Fibroblast of peridontal ligament (primary cell): ENCODE measurements around the gene NFE2L2.
A peak's percentile ranks its signal among the peaks of the same experiment; 100 is the strongest.
"Not testable (repeated sequence)": the region's sequence is repeated elsewhere in the genome, so short reads cannot be mapped to it uniquely, and the experiment has no call there.

Experiments
- DNase-seq: peaks from one replicate; pipeline ENCODE4 v3.0.0-alpha.2; 2010; ENCODE audit errors: extremely low read depth

The NFE2L2 gene

DNA sequence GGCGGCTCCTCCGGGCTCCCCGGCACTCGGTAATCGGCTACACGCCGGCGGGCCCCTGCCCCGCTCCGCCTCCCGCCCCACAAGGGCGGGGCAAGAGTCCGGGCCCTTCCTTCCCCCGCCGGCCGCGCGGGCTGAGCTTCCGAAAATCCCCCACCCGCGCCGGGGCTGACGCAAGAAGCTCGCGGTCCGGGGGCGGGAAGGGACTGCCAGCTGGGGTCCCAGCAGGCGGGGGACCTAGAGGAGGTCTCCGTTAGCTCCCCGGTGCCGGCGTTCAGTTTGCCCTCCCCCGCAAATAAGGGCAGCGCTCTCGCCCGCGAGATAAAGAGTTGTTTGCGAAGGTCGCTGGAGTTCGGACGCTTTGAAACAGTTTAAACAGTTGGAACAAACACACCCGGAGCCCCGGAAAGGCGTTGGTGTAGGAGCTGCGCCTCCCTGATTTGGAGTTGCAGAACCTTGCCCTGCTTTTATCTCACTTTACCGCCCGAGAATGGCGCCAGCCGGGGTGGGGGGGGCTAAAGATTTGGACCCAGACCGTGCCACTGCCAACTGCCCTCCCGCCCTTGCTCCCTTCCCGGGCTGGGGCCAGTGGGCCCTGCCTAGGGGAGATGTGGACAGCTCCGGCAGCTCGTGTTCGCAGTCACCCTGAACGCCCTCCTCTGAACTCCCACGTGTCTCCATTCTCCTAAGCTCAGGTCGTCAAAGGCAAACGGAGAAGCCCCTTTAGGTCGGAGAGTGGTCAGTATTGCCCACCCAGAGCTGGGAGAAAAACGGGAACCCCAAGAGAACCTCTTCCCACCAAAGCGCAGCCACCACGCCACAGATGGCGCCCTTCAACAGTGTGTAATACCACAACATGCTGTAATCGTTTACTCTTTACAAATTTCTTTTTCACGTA, at the start of gene NFE2L2:
Gene NFE2L2, minus strand, starts transcription at position 35 of the 895 bp plus-strand sequence. CDS start 151 bp downstream, outside the sequence.
- DNase-seq: peak; percentile 81

- peak; percentile 95 for DNase-seq
These were observed 49.7 kb upstream of the NFE2L2 start for GRCh38 chr2:177314194-177314593.

DNA sequence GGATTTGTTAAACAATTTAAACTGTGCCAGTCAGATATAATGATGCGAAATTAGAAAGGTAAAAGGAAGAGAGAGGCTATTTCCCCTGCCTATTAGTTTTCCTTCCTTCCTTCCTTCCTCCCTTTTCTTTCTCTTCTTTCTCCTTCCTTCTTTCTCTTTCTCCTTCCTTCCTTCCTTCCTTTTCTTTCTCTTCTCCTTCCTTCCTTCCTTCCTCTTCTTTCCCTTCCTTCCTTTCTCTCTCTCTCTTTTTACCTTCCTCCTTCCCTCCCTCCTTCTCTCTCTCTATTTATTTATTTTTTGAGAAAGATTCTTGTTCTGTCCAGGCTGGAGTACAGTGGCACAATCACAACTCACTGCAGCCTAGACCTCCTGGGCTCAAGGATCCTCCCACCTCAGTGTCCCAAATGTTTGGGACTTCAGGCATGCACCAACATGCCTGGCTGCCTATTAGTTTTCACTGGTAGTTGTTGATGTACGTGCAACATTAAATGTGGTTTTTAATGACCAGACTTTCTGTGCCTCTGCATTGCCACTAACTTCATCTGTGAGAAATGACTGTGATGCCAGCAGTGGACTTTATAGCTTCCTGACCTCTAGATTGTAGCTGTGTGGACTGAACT, 48.7 kb upstream of the NFE2L2 start:
- DNase-seq: no peak

- no peak for DNase-seq
These were observed 48.0 kb upstream of the NFE2L2 start for GRCh38 chr2:177312562-177312961.

- not testable (repeated sequence) for DNase-seq
These were observed 45.3 kb upstream of the NFE2L2 start for GRCh38 chr2:177309672-177310309.

DNA sequence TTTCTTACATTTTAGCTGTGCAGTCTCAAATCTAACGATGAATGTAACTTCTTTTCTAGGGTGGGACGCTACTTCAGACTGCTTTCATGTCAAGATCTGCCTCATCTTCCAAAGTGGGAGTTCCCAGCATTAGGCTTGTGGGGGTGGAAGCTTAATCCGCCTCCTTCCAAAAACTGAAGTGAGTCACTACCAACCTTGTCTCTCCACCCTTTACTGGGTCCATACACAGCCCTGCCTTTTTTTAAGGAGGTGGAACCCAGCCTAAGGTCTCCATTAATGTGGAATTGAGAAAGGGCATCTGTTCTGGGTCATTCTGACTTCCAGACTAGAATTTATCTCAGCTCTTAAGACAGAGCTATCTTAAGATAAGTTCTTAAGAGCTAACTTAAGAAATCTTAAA, 42.0 kb upstream of the NFE2L2 start:
- no peak for DNase-seq

DNA sequence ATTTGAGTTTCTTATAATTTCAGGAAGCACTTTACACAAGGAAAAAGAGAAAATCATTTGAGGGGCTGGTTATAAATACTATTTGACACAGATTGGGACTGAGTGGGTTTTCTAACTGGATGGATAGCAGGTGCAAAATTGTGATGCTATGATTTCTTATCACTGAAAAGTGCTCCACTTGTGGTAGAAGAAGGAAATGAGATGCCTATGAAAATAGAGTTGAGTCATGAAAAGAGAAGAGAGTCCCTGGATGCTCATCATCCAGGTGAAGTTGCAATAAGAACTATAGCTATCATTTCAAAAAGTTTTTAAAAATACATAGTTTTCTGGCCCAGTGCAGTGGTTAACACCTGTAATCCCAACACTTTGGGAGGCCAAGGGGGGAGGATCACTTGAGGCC, 39.4 kb upstream of the NFE2L2 start:
- no peak for DNase-seq

- DNase-seq: no peak
These were observed 38.0 kb upstream of the NFE2L2 start for GRCh38 chr2:177302552-177302951.

DNA sequence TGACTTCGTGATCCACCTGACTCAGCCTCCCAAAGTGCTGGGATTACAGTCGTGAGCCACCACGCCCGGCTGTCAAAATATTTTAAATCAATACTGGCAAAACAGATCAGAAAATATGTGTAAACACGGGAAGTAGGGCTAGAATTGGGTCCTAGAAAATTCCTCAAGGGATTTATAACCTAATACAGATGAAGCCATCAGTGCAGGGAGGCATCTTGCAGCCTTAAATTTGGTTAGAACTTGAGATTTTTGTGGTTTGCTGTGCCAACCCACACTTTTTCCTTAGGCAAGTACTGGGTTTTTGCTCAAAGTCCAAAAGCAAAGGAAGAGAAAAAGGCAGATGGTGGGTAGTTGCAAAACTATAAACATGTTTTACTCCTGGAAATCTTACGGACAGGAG, 33.7 kb upstream of the NFE2L2 start:
- DNase-seq: peak; percentile 79

DNA sequence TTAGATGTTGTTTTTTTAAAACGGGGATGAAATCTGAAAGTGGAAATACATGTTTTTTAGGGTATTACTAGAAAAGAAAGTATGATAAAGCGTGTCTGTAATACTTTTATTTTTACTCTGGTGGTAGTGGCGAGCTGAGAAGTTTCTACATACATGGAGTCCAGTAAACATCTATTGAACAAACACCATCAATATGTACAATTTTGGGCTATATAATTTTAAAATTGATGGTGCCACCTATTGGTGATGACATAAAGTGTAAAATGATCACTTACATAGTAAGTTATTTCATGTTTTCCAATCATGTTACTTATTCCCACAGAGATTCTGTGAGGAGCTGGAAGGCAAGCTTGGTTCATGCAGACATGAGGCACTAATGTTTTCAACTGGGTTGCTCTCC, 31.5 kb upstream of the NFE2L2 start:
- DNase-seq: peak; percentile 73

GRCh38 chr2:177295484-177295883, 31.0 kb upstream of the NFE2L2 start:
- peak; percentile 92 for DNase-seq

DNA sequence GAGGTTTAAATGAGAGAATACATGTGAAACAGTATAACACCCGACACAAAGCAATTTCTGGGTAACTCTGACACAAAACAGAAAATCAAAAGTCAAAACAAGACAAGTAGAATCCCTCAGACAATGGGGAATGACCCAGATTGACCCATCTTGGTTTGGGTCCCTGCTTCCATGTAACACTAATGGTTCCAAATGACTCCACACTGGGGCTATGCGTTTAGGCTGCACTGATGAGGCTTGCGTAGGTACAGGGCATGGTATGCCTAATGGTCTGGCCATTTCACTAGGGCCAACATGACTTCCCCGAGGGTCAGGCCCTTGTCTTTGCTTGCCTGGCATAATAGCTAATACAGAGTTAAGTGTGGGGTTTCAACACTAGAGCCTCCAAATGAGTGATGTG, 27.2 kb upstream of the NFE2L2 start:
- no peak for DNase-seq

GRCh38 chr2:177289824-177290628, 25.5 kb upstream of the NFE2L2 start:
- DNase-seq: no peak

DNA sequence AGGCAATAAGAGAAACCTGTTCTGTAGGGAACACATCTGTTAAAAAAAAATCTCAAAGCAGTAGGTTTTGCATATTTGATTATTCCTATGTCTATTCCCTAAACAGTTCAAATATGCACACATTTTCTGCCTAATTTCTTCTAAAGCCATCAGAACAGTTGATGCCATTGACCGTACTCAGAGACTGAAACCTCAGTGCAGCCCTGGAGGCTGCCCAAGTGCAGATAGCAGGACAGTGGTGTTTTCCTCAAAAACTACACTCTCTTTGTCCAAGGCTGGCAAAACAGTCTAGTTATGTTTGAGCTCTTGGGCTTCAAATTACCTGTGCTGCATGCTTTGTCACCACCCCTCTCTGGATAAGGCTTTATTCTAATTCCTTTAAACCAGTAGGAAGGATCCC, 23.3 kb upstream of the NFE2L2 start:
- DNase-seq: no peak

DNA sequence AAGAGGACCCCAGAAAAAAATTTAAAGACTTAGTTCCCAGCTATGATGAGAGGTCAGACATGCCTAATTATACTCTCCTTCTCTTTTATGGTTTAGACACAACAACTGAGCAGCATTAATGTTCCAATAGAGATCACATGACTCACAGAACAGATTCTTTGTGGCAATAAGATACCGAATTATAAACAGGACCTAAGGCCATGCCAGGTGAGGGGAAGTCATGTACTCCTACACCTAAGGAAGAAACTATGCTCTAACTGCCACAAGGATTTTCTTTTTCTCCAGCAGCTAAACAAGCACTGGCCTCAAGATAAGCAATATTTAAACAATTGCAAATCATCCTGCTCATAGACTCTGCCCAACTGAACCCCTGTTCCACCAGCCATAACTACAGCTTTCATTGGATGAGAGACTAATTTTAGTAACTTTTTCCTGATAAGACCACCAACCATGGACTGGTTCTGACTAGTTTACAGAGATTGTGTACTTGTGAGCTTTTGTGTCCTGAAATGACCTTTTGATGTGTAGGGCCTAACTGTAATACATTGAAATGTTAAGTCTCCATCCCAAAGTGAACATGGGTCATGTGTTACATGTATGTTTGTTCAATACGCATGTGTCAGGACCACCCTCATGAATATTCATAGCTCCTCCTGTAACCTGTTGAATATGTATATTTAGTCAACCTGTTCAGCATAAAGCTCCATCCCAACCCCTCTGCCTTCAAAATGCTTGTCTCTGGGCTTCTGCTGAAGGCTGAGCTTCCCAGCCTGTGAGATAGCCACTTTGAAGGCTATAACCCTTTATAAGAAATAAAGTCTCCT, 21.6 kb upstream of the NFE2L2 start:
- DNase-seq: no peak

DNA sequence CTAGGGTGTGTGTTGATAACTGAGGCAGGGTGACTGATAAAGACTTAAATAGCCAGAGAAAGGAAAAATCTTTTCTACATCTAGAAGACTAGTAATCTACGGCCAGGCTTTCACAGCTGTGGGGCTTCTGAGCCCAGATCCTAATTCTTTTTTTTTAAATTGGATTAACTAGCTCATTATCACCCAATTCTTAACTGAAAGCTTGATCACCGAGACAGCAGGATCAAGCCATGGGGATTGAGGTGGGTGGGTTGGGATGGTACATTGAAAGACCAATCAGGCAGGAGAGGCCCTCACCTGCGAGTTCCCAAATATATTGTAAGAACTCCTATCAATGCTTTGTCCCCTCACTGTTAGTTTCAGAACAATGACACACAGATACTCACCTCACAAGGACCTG, 20.0 kb upstream of the NFE2L2 start:
- DNase-seq: no peak

- no peak for DNase-seq
These were observed 19.4 kb upstream of the NFE2L2 start for GRCh38 chr2:177283906-177284305.

GRCh38 chr2:177282787-177283572, 18.5 kb upstream of the NFE2L2 start:
- DNase-seq: no peak

- DNase-seq: peak; percentile 58
These were observed 17.7 kb upstream of the NFE2L2 start for GRCh38 chr2:177282181-177282641.
